HUES6 (cell line): ENCODE results near the gene MMP1.
"Not testable (repeated sequence)": the region's sequence is repeated elsewhere in the genome, so short reads cannot be mapped to it uniquely, and the experiment has no call there.

ENCODE experiments used
- H3K27ac ChIP-seq: 2 replicates; pipeline ENCODE4 v1.7.0; 2013; ENCODE audit warnings: low read depth, mild to moderate bottlenecking, low read length, inconsistent platforms
- H3K27me3 ChIP-seq: 2 replicates; pipeline ENCODE4 v1.6.1; 2013; ENCODE audit warnings: low read length; ENCODE audit not compliant: control insufficient read depth, insufficient read depth
- H3K36me3 ChIP-seq: 2 replicates; pipeline ENCODE4 v1.6.1; 2013; ENCODE audit warnings: low read length; ENCODE audit not compliant: control insufficient read depth, insufficient read depth
- H3K4me1 ChIP-seq: 2 replicates; pipeline ENCODE4 v1.6.1; 2013; ENCODE audit warnings: low read length; ENCODE audit not compliant: control insufficient read depth, insufficient read depth
- H3K4me3 ChIP-seq: 2 replicates; pipeline ENCODE4 v1.5.1; 2013; ENCODE audit warnings: low read depth, low read length
- H3K9ac ChIP-seq: one replicate; pipeline ENCODE4 v1.6.1; 2013; ENCODE audit warnings: mild to moderate bottlenecking, low read length
- H3K9me3 ChIP-seq: 2 replicates; pipeline ENCODE4 v1.6.1; 2013; ENCODE audit warnings: low read depth, low read length; ENCODE audit not compliant: control insufficient read depth, insufficient read depth

Gene MMP1

GRCh38 chr11:102761646-102762238, 36.2 kb downstream of the MMP1 start:
- Histone ChIP-seq H3K27ac (no peak overlapping the region; the same call in 1 of the 2 replicates), H3K4me1 (peaks cover 11% of the 10 kb centered on the region; the same call in 1 of the 2 replicates), H3K4me3 (no peak overlapping the region; the same call in 1 of the 2 replicates), H3K27me3 (no peaks in the 10 kb centered on the region), H3K9me3 (no peaks in the 10 kb centered on the region), H3K9ac (no peak overlapping the region), H3K36me3 (no peaks in the 10 kb centered on the region)

- Histone ChIP-seq H3K4me1 (peaks cover 11% of the 10 kb centered on the region; the same call in 1 of the 2 replicates), H3K9me3 (no peaks in the 10 kb centered on the region), H3K27me3 (no peaks in the 10 kb centered on the region), H3K4me3 (no peak overlapping the region), H3K36me3 (no peaks in the 10 kb centered on the region), H3K27ac (no peak overlapping the region), H3K9ac (no peak overlapping the region)
Observed at GRCh38 chr11:102760344-102761035, 37.5 kb downstream of the MMP1 start.

- Histone ChIP-seq H3K4me3 (no peak overlapping the region), H3K9ac (no peak overlapping the region), H3K27ac (no peak overlapping the region), H3K4me1 (peaks cover 15% of the 10 kb centered on the region), H3K36me3 (no peaks in the 10 kb centered on the region), H3K27me3 (no peaks in the 10 kb centered on the region), H3K9me3 (no peaks in the 10 kb centered on the region)
Observed at GRCh38 chr11:102757823-102758549, 40.0 kb downstream of the MMP1 start.

DNA sequence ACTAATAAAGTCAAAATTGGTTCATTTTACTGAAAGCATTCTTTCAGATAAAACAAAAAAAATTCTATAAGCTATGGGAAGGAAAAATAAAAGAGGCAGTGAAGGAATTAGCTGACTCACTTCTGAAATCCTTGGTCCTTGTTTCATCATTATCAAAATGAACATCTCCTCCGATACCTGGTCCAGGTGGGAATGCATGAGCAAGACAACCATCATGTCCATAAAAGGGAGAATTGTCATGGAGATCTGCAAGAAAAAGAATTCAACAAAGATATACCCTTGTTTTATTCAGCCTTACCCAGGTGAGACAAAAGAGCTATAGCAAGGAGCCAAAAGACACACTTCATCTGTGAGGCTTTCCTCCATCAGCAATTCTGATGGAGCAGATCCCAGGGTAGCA, 44.7 kb downstream of the MMP1 start:
- H3K36me3 ChIP-seq: no peaks in the 10 kb centered on the region
- peaks cover 15% of the 10 kb centered on the region for H3K4me1 ChIP-seq
- H3K9ac ChIP-seq: no peak overlapping the region
- no peaks in the 10 kb centered on the region for H3K27me3 ChIP-seq
- H3K4me3 ChIP-seq: no peak overlapping the region
- no peak overlapping the region for H3K27ac ChIP-seq
- no peaks in the 10 kb centered on the region for H3K9me3 ChIP-seq

- Histone ChIP-seq H3K27ac (no peak overlapping the region), H3K9me3 (no peaks in the 10 kb centered on the region), H3K4me1 (peaks cover 15% of the 10 kb centered on the region), H3K4me3 (no peak overlapping the region), H3K9ac (no peak overlapping the region), H3K27me3 (no peaks in the 10 kb centered on the region), H3K36me3 (no peaks in the 10 kb centered on the region)
Observed at GRCh38 chr11:102751673-102752072, 46.3 kb downstream of the MMP1 start.

- no peak overlapping the region for H3K27ac ChIP-seq
- H3K9ac ChIP-seq: no peak overlapping the region
- no peak overlapping the region for H3K4me3 ChIP-seq
- no peaks in the 10 kb centered on the region for H3K36me3 ChIP-seq
- H3K9me3 ChIP-seq: no peaks in the 10 kb centered on the region
- H3K4me1 ChIP-seq: peaks cover 15% of the 10 kb centered on the region
- H3K27me3 ChIP-seq: no peaks in the 10 kb centered on the region
Observed at GRCh38 chr11:102749101-102749722, 48.7 kb downstream of the MMP1 start.

DNA sequence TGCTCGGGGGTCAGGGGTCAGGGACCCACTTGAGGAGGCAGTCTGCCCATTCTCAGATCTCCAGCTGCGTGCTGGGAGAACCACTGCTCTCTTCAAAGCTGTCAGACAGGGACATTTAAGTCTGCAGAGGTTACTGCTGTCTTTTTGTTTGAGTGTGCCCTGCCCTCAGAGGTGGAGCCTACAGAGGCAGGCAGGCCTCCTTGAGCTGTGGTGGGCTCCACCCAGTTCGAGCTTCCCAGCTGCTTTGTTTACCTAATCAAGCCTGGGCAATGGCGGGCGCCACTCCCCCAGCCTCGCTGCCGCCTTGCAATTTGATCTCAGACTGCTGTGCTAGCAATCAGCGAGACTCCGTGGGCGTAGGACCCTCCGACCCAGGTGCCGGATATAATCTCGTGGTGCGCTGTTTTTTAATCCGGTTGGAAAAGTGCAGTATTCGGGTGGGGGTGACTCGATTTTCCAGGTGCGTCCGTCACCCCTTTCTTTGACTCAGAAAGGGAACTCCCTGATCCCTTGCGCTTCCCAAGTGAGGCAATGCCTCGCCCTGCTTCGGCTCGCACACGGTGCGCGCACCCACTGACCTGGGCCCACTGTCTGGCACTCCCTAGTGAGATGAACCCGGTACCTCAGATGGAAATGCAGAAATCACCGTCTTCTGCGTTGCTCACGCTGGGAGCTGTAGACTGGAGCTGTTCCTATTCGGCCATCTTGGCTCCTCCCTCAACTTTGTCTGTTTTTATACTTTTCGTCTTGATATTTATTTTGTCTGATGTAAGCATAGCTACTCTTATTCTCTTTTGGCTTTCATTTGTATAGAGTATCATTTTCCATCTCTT, 51.0 kb downstream of the MMP1 start:
- H3K27ac ChIP-seq, H3K4me1 ChIP-seq, H3K9me3 ChIP-seq, H3K36me3 ChIP-seq, H3K27me3 ChIP-seq: not testable (repeated sequence)
- Histone ChIP-seq H3K4me3 (peak overlapping the region; percentile 71), H3K9ac (peak overlapping the region; percentile 72)
